ENCODE data around the gene HECTD4.
"Not testable (repeated sequence)": the region's sequence is repeated elsewhere in the genome, so short reads cannot be mapped to it uniquely, and the experiment has no call there.

HECTD4 gene

DNA sequence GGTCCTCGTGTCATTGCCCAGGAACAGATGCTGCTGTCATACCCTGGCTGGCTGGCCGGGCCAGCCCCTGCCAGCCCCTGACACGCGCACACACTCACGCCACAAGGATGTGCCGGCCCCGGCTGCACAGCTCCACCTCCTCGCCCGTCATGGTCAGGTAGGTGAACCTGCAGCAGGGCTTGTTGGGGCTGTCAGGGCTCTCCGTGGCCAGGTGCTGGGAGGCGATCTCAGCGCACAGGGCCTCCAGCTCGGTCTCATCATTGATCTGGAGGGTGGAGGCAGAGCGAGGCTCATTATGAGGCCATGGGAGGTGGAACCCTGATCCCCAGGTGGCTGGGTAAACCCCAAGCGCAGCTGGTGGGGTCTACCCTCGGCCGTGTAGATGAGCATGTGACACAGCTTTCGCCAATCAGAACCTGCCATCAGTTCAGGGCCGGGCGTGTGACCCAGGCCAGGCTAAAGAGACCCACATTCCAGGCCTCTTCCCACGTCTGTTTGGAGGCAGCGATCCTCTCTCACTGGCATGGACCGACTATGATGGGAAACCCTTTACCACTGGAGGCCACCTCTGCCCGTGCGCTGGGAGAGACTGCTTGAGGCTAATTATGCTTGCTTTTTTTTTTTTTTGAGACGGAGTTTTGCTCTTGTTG, 218.1 kb downstream of the HECTD4 start:
- TF ChIP-seq, protein P1, sequence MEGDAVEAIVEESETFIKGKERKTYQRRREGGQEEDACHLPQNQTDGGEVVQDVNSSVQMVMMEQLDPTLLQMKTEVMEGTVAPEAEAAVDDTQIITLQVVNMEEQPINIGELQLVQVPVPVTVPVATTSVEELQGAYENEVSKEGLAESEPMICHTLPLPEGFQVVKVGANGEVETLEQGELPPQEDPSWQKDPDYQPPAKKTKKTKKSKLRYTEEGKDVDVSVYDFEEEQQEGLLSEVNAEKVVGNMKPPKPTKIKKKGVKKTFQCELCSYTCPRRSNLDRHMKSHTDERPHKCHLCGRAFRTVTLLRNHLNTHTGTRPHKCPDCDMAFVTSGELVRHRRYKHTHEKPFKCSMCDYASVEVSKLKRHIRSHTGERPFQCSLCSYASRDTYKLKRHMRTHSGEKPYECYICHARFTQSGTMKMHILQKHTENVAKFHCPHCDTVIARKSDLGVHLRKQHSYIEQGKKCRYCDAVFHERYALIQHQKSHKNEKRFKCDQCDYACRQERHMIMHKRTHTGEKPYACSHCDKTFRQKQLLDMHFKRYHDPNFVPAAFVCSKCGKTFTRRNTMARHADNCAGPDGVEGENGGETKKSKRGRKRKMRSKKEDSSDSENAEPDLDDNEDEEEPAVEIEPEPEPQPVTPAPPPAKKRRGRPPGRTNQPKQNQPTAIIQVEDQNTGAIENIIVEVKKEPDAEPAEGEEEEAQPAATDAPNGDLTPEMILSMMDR (IDR thresholded peaks at IDR 0.05; ENCODE audit: borderline replicate concordance, insufficient read depth, low read depth, low read length) = no peak
- no peak overlapping the region for H3K4me3 ChIP-seq (ENCODE audit: low read depth, low read length)

DNA sequence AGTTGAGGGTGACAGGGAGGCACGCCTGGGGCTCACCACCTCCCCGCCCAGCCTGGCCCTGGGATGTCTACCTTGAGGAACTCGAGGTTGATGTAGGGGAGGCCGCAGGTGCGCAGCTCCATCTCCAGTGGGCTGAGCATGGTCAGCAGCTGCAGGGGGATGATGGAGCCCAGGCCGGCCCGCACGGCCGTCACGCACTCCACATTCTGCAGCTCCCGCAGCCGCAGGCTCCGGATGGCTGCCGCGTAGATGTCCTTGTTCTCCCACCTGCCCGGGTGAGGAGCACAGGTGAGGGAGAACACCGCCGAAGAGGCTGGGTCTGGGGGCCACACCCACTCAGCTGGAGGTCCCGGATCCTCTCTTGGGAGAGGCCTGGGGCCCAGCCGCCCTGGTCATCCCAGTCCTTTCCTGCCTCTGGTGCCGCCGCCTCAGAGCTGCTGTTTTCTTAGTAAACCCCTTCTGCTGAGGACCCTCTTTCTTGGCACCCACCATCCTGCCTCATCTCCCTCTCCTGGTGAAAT, 218.7 kb downstream of the HECTD4 start:
- H3K4me3 ChIP-seq (ENCODE audit: low read depth, low read length) = no peak overlapping the region
- TF ChIP-seq, protein P1 (IDR thresholded peaks at IDR 0.05; ENCODE audit: borderline replicate concordance, insufficient read depth, low read depth, low read length) = no peak

DNA sequence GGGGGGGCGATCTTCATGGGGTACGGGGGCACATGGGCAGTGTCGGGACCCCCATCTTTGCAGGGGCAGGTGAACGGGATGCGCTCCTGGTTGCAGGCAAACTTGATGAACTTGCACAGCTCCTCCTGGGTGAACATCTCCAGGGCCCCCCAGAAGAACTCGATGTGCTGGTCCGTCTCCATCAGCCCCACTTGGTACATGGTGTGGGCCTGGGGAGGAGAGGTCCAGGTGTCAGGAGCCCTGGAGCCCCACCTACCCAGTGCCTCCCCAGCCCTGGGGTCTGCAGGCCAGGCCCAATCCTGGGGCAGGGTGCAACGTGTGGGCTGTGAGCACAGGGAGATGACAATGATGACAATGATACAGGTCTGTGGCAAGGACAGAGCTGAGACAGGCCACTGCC, 219.2 kb downstream of the HECTD4 start:
- no peak overlapping the region for H3K4me3 ChIP-seq (ENCODE audit: low read depth, low read length)
- TF ChIP-seq, protein P1 (IDR thresholded peaks at IDR 0.05; ENCODE audit: borderline replicate concordance, insufficient read depth, low read depth, low read length) = no peak

DNA sequence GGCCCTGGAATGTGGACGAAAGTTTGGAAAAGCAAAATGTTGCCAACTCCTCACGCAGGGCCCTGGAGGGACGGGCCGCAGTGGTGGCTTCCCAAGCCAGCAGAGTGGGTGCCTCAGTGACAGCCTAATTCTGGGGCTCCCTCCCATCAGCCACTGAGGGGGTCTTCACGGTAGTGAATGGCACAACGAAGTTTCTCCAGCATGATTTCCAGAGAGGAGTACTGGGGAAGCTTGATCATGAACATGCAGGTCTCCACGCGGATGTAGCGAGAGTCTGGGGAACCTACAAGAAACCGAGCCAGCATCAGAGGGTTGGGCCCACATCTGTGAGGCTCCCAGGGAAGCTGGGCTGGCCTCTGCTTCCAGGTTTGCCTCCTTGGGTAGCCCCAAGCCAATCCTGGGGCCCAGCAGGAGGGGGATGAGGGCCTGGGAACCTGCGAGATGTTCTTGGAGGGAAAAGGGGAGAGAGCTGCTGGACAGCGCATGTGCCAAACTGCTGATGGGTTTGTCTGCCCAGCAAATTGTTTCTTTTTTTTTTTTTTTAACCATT, 219.9 kb downstream of the HECTD4 start:
- no peak overlapping the region for H3K4me3 ChIP-seq (ENCODE audit: low read depth, low read length)
- TF ChIP-seq, protein P1 (IDR thresholded peaks at IDR 0.05; ENCODE audit: borderline replicate concordance, insufficient read depth, low read depth, low read length) = no peak

DNA sequence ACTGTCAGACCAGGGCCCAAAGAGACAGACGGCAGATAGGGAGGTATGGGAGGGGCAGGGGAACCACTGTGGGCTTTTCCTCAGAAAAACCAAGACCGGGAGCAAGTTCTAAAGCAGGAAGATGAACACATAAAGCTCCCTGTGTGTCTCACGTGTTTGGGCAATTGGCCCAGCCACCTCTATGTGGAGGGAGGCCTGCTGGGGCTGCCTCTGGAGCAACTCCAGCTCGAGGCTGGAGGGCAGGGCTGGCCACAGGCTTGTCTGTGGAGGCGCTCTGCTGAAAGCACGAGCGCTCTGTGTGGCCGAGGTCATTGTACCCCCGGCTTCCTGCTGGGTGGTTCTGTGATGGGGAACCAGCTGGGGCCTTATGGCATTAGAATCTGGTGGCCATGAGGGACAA, 220.5 kb downstream of the HECTD4 start:
- no peak overlapping the region for H3K4me3 ChIP-seq (ENCODE audit: low read depth, low read length)
- TF ChIP-seq, protein P1 (IDR thresholded peaks at IDR 0.05; ENCODE audit: borderline replicate concordance, insufficient read depth, low read depth, low read length) = no peak

- TF ChIP-seq, protein P1 (IDR thresholded peaks at IDR 0.05; ENCODE audit: borderline replicate concordance, insufficient read depth, low read depth, low read length) = no peak
- H3K4me3 ChIP-seq (ENCODE audit: low read depth, low read length) = no peak overlapping the region
Observed at GRCh38 chr12:112160611-112161010, 221.6 kb downstream of the HECTD4 start.

GRCh38 chr12:112159146-112159541, 223.1 kb downstream of the HECTD4 start:
- TF ChIP-seq, protein P1 (IDR thresholded peaks at IDR 0.05; ENCODE audit: borderline replicate concordance, insufficient read depth, low read depth, low read length) = no peak
- no peak overlapping the region for H3K4me3 ChIP-seq (ENCODE audit: low read depth, low read length)

DNA sequence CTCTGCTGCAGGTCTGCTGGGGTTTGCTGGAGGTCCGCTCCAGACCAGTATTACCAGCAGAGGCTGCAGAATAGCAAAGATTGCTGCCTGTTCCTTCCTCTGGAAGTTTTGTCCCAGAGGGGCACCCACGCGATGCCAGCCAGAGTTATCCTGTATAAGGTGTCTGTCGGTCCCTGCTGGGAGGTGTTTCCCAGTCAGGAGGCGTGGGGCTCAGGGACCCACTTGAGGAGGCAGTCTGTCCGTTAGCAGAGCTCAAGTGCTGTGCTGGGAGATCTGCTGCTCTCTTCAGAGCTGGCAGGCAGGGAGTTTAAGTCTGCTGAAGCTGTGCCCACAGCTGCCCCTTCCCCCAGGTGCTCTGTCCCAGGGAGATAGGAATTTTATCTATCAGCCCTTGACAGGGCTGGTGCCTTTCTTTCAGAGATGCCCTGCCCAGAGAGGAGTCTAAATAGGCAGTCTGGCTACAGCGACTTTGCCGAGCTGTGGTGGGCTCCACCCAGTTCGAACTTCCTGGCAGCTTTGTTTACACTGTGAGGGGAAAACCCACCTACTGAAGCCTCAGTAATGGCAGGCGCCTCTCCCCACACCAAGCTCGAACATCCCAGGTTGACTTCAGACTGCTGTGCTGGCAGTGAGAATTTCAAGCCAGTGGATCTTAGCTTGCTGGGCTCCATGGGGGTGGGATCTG, 223.6 kb downstream of the HECTD4 start:
- not testable (repeated sequence) for H3K4me3 ChIP-seq (ENCODE audit: low read depth, low read length)
